Endothelial cell (in vitro differentiated cells): ENCODE data around the gene SCAP. TPM values are rescaled to one million over a fixed set of nuclear protein-coding genes. Genes with fewer than 3 reads are reported as not detected.

ENCODE experiments used
- DNase-seq: peaks from one replicate; pipeline ENCODE4 v3.0.0; 2021; ENCODE audit warnings: low spot score
- H3K27ac Mint-ChIP-seq: one replicate; pipeline ENCODE4 v1.8.0; 2021; ENCODE audit warnings: mixed read lengths, inconsistent platforms; ENCODE audit not compliant: unreplicated experiment
- H3K27me3 Mint-ChIP-seq: one replicate; pipeline ENCODE4 v1.8.0; 2021; ENCODE audit warnings: mild to moderate bottlenecking, moderate library complexity, mixed read lengths, inconsistent platforms; ENCODE audit not compliant: unreplicated experiment
- H3K36me3 Mint-ChIP-seq: one replicate; pipeline ENCODE4 v1.8.0; 2021; ENCODE audit warnings: mild to moderate bottlenecking, low read depth, mixed read lengths, inconsistent platforms; ENCODE audit not compliant: unreplicated experiment
- H3K4me1 Mint-ChIP-seq: one replicate; pipeline ENCODE4 v1.8.0; 2021; ENCODE audit warnings: mild to moderate bottlenecking, mixed read lengths, inconsistent platforms; ENCODE audit not compliant: unreplicated experiment
- H3K4me3 Mint-ChIP-seq: one replicate; pipeline ENCODE4 v1.8.0; 2021; ENCODE audit warnings: mild to moderate bottlenecking, mixed read lengths, inconsistent platforms; ENCODE audit not compliant: unreplicated experiment
- H3K9me3 Mint-ChIP-seq: one replicate; pipeline ENCODE4 v1.8.0; 2021; ENCODE audit warnings: mixed read lengths, inconsistent platforms; ENCODE audit not compliant: unreplicated experiment
- total RNA-seq: library from RNA; stranded (reverse); fragmentation: NEBNext Ultra II Directional; extraction: Animal tissue kit (Norgen Biotek cat#: 25700); gene quantifications from one replicate; pipeline ENCODE4 v1.2.1, GENCODE V29; 2021; ENCODE audit not compliant: unreplicated experiment
- TF ChIP-seq, protein P1 (sequence below): fragments of 200-600 bp; sonication (generic); IDR thresholded peaks from one replicate; pipeline ENCODE4 v1.5.0; 2021; ENCODE audit warnings: antibody characterized with exemption; ENCODE audit not compliant: unreplicated experiment

The SCAP gene
- total RNA-seq, 1 donor from 2014 or later = 88.6 TPM

DNA sequence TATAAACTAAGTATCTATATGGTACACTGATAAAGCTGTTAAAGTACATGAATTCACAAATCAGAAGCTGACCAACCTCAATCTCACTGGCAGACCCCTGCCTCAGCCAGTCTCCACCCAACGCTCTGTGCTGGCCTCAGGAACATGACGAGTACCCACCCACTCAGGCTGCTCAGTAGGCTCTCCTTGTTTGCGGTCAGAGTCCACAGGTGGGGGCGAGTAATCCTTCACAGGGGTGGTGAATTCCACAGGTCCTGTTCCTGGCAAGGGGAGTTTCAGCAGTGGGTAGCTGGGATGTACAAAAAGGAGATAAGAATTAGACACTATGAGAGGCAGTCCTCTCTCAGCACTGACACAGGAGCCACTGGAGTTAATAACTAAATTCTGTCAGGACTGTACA, 40.9 kb downstream of the SCAP start:
- Mint-ChIP-seq H3K4me3 (no peak overlapping the region), H3K4me1 (no peaks in the 10 kb centered on the region), H3K36me3 (peaks cover 33% of the 10 kb centered on the region), H3K9me3 (no peaks in the 10 kb centered on the region), H3K27me3 (peaks cover 2% of the 10 kb centered on the region), H3K27ac (no peak overlapping the region)
- TF ChIP-seq, protein P1, sequence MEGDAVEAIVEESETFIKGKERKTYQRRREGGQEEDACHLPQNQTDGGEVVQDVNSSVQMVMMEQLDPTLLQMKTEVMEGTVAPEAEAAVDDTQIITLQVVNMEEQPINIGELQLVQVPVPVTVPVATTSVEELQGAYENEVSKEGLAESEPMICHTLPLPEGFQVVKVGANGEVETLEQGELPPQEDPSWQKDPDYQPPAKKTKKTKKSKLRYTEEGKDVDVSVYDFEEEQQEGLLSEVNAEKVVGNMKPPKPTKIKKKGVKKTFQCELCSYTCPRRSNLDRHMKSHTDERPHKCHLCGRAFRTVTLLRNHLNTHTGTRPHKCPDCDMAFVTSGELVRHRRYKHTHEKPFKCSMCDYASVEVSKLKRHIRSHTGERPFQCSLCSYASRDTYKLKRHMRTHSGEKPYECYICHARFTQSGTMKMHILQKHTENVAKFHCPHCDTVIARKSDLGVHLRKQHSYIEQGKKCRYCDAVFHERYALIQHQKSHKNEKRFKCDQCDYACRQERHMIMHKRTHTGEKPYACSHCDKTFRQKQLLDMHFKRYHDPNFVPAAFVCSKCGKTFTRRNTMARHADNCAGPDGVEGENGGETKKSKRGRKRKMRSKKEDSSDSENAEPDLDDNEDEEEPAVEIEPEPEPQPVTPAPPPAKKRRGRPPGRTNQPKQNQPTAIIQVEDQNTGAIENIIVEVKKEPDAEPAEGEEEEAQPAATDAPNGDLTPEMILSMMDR = no peak
- DNase-seq = no peak

DNA sequence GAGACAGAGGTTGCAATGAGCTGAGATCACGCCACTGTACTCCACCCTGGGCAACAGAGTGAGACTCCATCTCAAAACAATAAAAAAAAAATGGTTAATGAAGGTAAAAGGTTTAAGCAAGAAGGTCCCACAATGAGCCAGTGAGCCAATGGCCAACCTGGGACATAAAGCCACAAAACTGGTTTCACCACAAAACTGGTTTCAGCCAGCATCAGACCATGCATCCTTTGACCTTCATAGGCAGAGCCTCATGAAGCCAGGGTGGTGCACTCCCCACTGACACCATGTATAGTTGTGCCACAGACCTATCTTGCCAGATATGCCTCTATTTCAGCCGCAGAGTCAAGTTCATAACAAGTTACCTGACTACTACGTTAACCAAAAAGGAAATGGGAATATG, 41.9 kb downstream of the SCAP start:
- Mint-ChIP-seq H3K27me3 (peaks cover 2% of the 10 kb centered on the region), H3K27ac (no peak overlapping the region), H3K9me3 (no peaks in the 10 kb centered on the region), H3K4me3 (no peak overlapping the region), H3K36me3 (peaks cover 35% of the 10 kb centered on the region), H3K4me1 (no peaks in the 10 kb centered on the region)
- TF ChIP-seq, protein P1 = no peak
- no peak for DNase-seq

DNA sequence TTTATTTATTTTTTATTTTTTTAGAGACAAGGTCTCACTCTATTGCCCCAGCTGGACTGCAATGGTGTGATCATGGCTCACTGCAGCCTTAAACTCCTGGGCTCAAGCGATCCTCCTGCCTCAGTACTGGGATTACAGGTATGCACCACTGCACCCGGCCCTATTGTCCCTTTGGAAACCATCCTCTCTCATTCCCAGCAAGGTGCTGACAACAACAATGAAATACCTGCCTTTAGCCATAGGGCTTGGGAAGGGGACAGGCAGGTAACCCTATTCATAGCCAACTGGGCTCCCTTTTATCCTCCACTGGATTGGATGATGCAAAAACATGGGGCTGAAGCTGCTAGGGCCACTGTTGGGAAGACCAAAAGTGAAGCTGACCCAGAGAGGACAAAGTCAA, 43.1 kb downstream of the SCAP start:
- Mint-ChIP-seq H3K27ac (no peak overlapping the region), H3K4me3 (no peak overlapping the region), H3K9me3 (no peaks in the 10 kb centered on the region), H3K27me3 (peaks cover 2% of the 10 kb centered on the region), H3K36me3 (peaks cover 34% of the 10 kb centered on the region), H3K4me1 (no peaks in the 10 kb centered on the region)
- no peak for DNase-seq
- TF ChIP-seq, protein P1 = no peak

DNA sequence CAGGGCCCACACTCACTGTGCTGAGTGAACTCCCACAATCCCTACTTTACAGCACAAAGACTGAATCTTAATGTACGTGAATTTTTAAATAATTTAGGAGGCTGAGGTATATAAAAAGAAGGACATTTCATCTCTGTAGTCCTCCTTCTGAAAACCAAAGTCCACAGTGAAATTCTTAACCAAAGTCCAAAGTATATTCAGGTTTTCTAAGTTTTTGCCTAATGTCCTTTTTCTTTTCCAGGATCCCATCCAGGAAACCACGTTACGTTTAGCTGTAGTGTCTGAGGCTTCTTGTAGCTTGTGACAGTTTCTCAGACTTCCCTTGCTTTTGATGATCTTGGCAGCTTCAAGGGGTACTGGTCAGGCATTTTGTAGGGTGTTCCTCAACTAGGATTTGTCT, 44.5 kb downstream of the SCAP start:
- H3K9me3 Mint-ChIP-seq = no peaks in the 10 kb centered on the region
- no peak for DNase-seq
- no peaks in the 10 kb centered on the region for H3K4me1 Mint-ChIP-seq
- peaks cover 2% of the 10 kb centered on the region for H3K27me3 Mint-ChIP-seq
- no peak overlapping the region for H3K4me3 Mint-ChIP-seq
- H3K36me3 Mint-ChIP-seq = peaks cover 34% of the 10 kb centered on the region
- no peak overlapping the region for H3K27ac Mint-ChIP-seq
- TF ChIP-seq, protein P1 = no peak

DNA sequence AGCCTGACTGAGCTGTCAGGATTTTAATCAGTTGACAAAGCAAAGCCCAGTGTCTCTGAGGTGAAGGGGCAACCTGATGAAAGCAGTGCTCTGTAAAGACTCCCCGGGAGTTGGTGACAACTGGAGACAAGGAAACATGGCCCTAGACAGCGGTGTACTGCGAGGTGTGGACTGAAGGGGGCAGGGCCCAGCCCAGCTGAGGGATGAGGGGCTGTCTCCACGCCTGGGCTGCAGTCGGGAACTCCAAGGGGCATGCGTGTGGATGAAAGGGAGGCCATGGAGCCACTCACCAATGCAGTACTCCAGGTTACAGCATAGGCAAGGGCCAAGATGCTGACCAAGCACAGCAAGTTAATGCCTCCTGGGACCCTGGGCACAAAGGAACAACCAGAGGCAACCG, 45.1 kb downstream of the SCAP start:
- no peaks in the 10 kb centered on the region for H3K9me3 Mint-ChIP-seq
- peaks cover 2% of the 10 kb centered on the region for H3K27me3 Mint-ChIP-seq
- H3K36me3 Mint-ChIP-seq = peaks cover 34% of the 10 kb centered on the region
- TF ChIP-seq, protein P1 = no peak
- no peak overlapping the region for H3K4me3 Mint-ChIP-seq
- no peaks in the 10 kb centered on the region for H3K4me1 Mint-ChIP-seq
- DNase-seq = no peak
- no peak overlapping the region for H3K27ac Mint-ChIP-seq
